Mesendoderm (in vitro differentiated cells): ENCODE data around the gene STAT5B.

ENCODE experiments used
- DNase-seq: peaks from one replicate; pipeline ENCODE4 v3.0.0; 2013
- H2AK5ac ChIP-seq: 2 replicates; pipeline ENCODE4 v1.6.1; 2013; ENCODE audit warnings: low read length, inconsistent platforms
- H2BK120ac ChIP-seq: 2 replicates; pipeline ENCODE4 v1.6.1; 2013; ENCODE audit warnings: low read depth, mild to moderate bottlenecking, low read length, moderate library complexity, mixed read lengths
- H2BK15ac ChIP-seq: replicated peaks from 2 replicates; pipeline ENCODE4 v1.6.1; 2013; ENCODE audit warnings: low read depth, mild to moderate bottlenecking, moderate library complexity
- H2BK5ac ChIP-seq: 2 replicates; pipeline ENCODE4 v1.6.1; 2013; ENCODE audit warnings: low read length, inconsistent platforms
- H3K18ac ChIP-seq: 2 replicates; pipeline ENCODE4 v1.6.1; 2013; ENCODE audit warnings: mild to moderate bottlenecking, low read length, mixed read lengths
- H3K23ac ChIP-seq: one replicate; pipeline ENCODE4 v1.6.1; 2013; ENCODE audit warnings: low read length
- H3K27ac ChIP-seq: 2 replicates; pipeline ENCODE4 v1.5.1; 2013; ENCODE audit warnings: low read depth, mild to moderate bottlenecking, inconsistent platforms, low read length, moderate library complexity
- H3K27me3 ChIP-seq: 2 replicates; pipeline ENCODE4 v1.6.1; 2013; ENCODE audit warnings: low read length, control low read depth, mild to moderate bottlenecking, inconsistent platforms; ENCODE audit not compliant: insufficient read depth, poor library complexity
- H3K36me3 ChIP-seq: 2 replicates; pipeline ENCODE4 v1.6.1; 2013; ENCODE audit warnings: low read length, inconsistent platforms; ENCODE audit not compliant: control insufficient read depth, insufficient read depth
- H3K4ac ChIP-seq: one replicate; pipeline ENCODE4 v1.6.1; 2013; ENCODE audit warnings: low read depth, mild to moderate bottlenecking, low read length, moderate library complexity
- H3K4me1 ChIP-seq: 2 replicates; pipeline ENCODE4 v1.6.1; 2013; ENCODE audit warnings: low read depth, low read length, inconsistent platforms; ENCODE audit not compliant: control insufficient read depth
- H3K4me2 ChIP-seq: 2 replicates; pipeline ENCODE4 v1.6.1; 2013; ENCODE audit warnings: low read length
- H3K4me3 ChIP-seq: 2 replicates; pipeline ENCODE4 v1.5.1; 2013; ENCODE audit warnings: mild to moderate bottlenecking, low read length
- H3K56ac ChIP-seq: one replicate; pipeline ENCODE4 v1.6.1; 2013; ENCODE audit warnings: low read length
- H3K79me1 ChIP-seq: 2 replicates; pipeline ENCODE4 v1.6.1; 2013; ENCODE audit warnings: low read length, inconsistent platforms
- H3K79me2 ChIP-seq: 2 replicates; pipeline ENCODE4 v1.6.1; 2013; ENCODE audit warnings: mild to moderate bottlenecking, low read length; ENCODE audit not compliant: control insufficient read depth, insufficient read depth
- H3K9ac ChIP-seq: 2 replicates; pipeline ENCODE4 v1.6.1; 2013; ENCODE audit warnings: low read length, inconsistent platforms
- H4K5ac ChIP-seq: one replicate; pipeline ENCODE4 v1.6.1; 2013; ENCODE audit warnings: low read length
- H4K8ac ChIP-seq: one replicate; pipeline ENCODE4 v1.6.1; 2013; ENCODE audit warnings: low read depth, mild to moderate bottlenecking, control low read depth, low read length, moderate library complexity
- WGBS: extraction: QIAGEN DNeasy Blood & Tissue Kit; methylation state at CpG from one replicate; pipeline ENCODE4 v1.1.7; 2013; ENCODE audit warnings: low lambda C conversion rate, missing lambda C conversion rate; ENCODE audit not compliant: insufficient coverage; ENCODE audit errors: extremely low coverage; 5-methylcytosine and 5-hydroxymethylcytosine counted together

STAT5B gene

GRCh38 chr17:42197564-42198156, 78.5 kb downstream of the STAT5B start:
- no peaks in the 10 kb centered on the region for H3K4me1 ChIP-seq
- H3K23ac ChIP-seq = no peak overlapping the region
- no peak overlapping the region for H3K18ac ChIP-seq
- H3K4me3 ChIP-seq = no peak overlapping the region
- no peak overlapping the region for H3K27ac ChIP-seq
- no peak overlapping the region for H4K8ac ChIP-seq
- H3K79me2 ChIP-seq = no peaks in the 10 kb centered on the region
- no peak overlapping the region for H2BK5ac ChIP-seq
- no peak overlapping the region for H3K4ac ChIP-seq
- H3K9ac ChIP-seq = no peak overlapping the region
- WGBS = no CpG with 5 or more reads among the region's 8 CpGs
- no peak overlapping the region for H3K56ac ChIP-seq
- H3K79me1 ChIP-seq = no peaks in the 10 kb centered on the region
- H3K27me3 ChIP-seq = no peaks in the 10 kb centered on the region
- H4K5ac ChIP-seq = no peak overlapping the region
- H2BK120ac ChIP-seq = no peak overlapping the region
- H3K4me2 ChIP-seq = no peak overlapping the region
- H2BK15ac ChIP-seq = no peak overlapping the region
- H2AK5ac ChIP-seq = no peak overlapping the region
- no peaks in the 10 kb centered on the region for H3K36me3 ChIP-seq
- DNase-seq = no peak

- WGBS = no CpG with 5 or more reads among the region's 24 CpGs
- Histone ChIP-seq H3K56ac (peak within 1 kb of the TSS; percentile 84), H3K18ac (peak within 1 kb of the TSS; percentile 41), H3K23ac (no peak within 1 kb of the TSS), H3K4me3 (peak within 1 kb of the TSS; percentile 9), H3K4ac (no peak within 1 kb of the TSS), H3K79me2 (no peaks in the 10 kb centered on the region), H3K36me3 (no peaks in the 10 kb centered on the region), H3K9ac (peak within 1 kb of the TSS; percentile 59), H2BK15ac (no peak within 1 kb of the TSS), H2BK5ac (no peak within 1 kb of the TSS), H3K4me2 (peak within 1 kb of the TSS; percentile 77), H2AK5ac (no peak within 1 kb of the TSS), H3K4me1 (no peaks in the 10 kb centered on the region), H4K5ac (no peak within 1 kb of the TSS), H3K79me1 (no peaks in the 10 kb centered on the region), H3K27me3 (no peaks in the 10 kb centered on the region), H2BK120ac (no peak within 1 kb of the TSS), H4K8ac (no peak within 1 kb of the TSS), H3K27ac (no peak within 1 kb of the TSS)
- DNase-seq = peak; percentile 78
Observed at GRCh38 chr17:42193969-42194899, 82.0 kb downstream of the STAT5B start, which contains the start of gene GHDC. Gene GHDC, minus strand, starts transcription at chr17:42194494. Its CDS starts 913 bp downstream, at chr17:42193581.

- no peaks in the 10 kb centered on the region for H3K79me2 ChIP-seq
- no peaks in the 10 kb centered on the region for H3K27me3 ChIP-seq
- no peak overlapping the region for H2BK15ac ChIP-seq
- no CpG with 5 or more reads among the region's 12 CpGs for WGBS
- H3K27ac ChIP-seq = no peak overlapping the region
- no peak overlapping the region for H4K8ac ChIP-seq
- H3K18ac ChIP-seq = no peak overlapping the region
- no peak overlapping the region for H3K4me3 ChIP-seq
- no peaks in the 10 kb centered on the region for H3K79me1 ChIP-seq
- DNase-seq = no peak
- H3K4me1 ChIP-seq = no peaks in the 10 kb centered on the region
- no peak overlapping the region for H3K23ac ChIP-seq
- H3K4ac ChIP-seq = no peak overlapping the region
- H3K36me3 ChIP-seq = no peaks in the 10 kb centered on the region
- no peak overlapping the region for H4K5ac ChIP-seq
- H3K4me2 ChIP-seq = no peak overlapping the region
- no peak overlapping the region for H2AK5ac ChIP-seq
- H2BK120ac ChIP-seq = no peak overlapping the region
- H3K56ac ChIP-seq = no peak overlapping the region
- no peak overlapping the region for H2BK5ac ChIP-seq
- no peak overlapping the region for H3K9ac ChIP-seq
Observed at GRCh38 chr17:42193216-42193968, 82.8 kb downstream of the STAT5B start.

GRCh38 chr17:42192189-42193126, 83.7 kb downstream of the STAT5B start:
- no peak overlapping the region for H3K18ac ChIP-seq
- no peak overlapping the region for H3K9ac ChIP-seq
- H2BK15ac ChIP-seq = no peak overlapping the region
- H2BK120ac ChIP-seq = no peak overlapping the region
- H3K4me1 ChIP-seq = no peaks in the 10 kb centered on the region
- no peak overlapping the region for H3K4ac ChIP-seq
- H3K56ac ChIP-seq = no peak overlapping the region
- no peak overlapping the region for H3K23ac ChIP-seq
- no peak overlapping the region for H4K5ac ChIP-seq
- no peaks in the 10 kb centered on the region for H3K36me3 ChIP-seq
- H3K4me2 ChIP-seq = no peak overlapping the region
- H4K8ac ChIP-seq = no peak overlapping the region
- H3K79me2 ChIP-seq = no peaks in the 10 kb centered on the region
- H3K27ac ChIP-seq = no peak overlapping the region
- H3K27me3 ChIP-seq = no peaks in the 10 kb centered on the region
- H3K4me3 ChIP-seq = no peak overlapping the region
- WGBS = no CpG with 5 or more reads among the region's 23 CpGs
- no peak for DNase-seq
- H2BK5ac ChIP-seq = no peak overlapping the region
- no peak overlapping the region for H2AK5ac ChIP-seq
- H3K79me1 ChIP-seq = no peaks in the 10 kb centered on the region

- Histone ChIP-seq H3K9ac (no peak overlapping the region), H3K56ac (no peak overlapping the region), H2BK15ac (no peak overlapping the region), H2AK5ac (no peak overlapping the region), H3K27ac (no peak overlapping the region), H3K27me3 (no peaks in the 10 kb centered on the region), H2BK120ac (no peak overlapping the region), H4K8ac (no peak overlapping the region), H3K18ac (no peak overlapping the region), H3K79me1 (no peaks in the 10 kb centered on the region), H3K36me3 (no peaks in the 10 kb centered on the region), H3K79me2 (no peaks in the 10 kb centered on the region), H3K4me2 (no peak overlapping the region), H4K5ac (no peak overlapping the region), H3K4ac (no peak overlapping the region), H3K4me3 (no peak overlapping the region), H3K23ac (no peak overlapping the region), H3K4me1 (no peaks in the 10 kb centered on the region), H2BK5ac (no peak overlapping the region)
- no CpG with 5 or more reads among the region's 5 CpGs for WGBS
- no peak for DNase-seq
Observed at GRCh38 chr17:42191275-42191608, 84.9 kb downstream of the STAT5B start.
